HG03469 (cell line): ENCODE results near the gene ADAMTS19.
"Not testable (repeated sequence)": the region's sequence is repeated elsewhere in the genome, so short reads cannot be mapped to it uniquely, and the experiment has no call there.

Experiments
- ATAC-seq: cut with Tn5 transposase; IDR thresholded peaks from one replicate; pipeline ENCODE4 v1.9.1; 2021; ENCODE audit warnings: mild to moderate bottlenecking, moderate library complexity, moderate number of reproducible peaks; ENCODE audit not compliant: unreplicated experiment

The ADAMTS19 gene

GRCh38 chr5:129459777-129460671 is at the start of gene ADAMTS19:
Gene ADAMTS19 (plus strand): TSS chr5:129460298. CDS start chr5:129460392, 94 bp downstream.
- no peak for ATAC-seq

- ATAC-seq = no peak
These were observed 49.6 kb upstream of the ADAMTS19 start for GRCh38 chr5:129410488-129410887.

GRCh38 chr5:129412721-129413120 is 47.4 kb upstream of the ADAMTS19 start:
- ATAC-seq = no peak

- no peak for ATAC-seq
These were observed 46.5 kb upstream of the ADAMTS19 start for GRCh38 chr5:129413570-129413969.

- ATAC-seq = no peak
These were observed 40.8 kb upstream of the ADAMTS19 start for GRCh38 chr5:129419292-129419691.

GRCh38 chr5:129425031-129425430 is 35.1 kb upstream of the ADAMTS19 start:
- no peak for ATAC-seq

GRCh38 chr5:129426071-129426470 is 34.0 kb upstream of the ADAMTS19 start:
- ATAC-seq = no peak

GRCh38 chr5:129428636-129429035 is 31.5 kb upstream of the ADAMTS19 start:
- not testable (repeated sequence) for ATAC-seq

- no peak for ATAC-seq
These were observed 28.7 kb upstream of the ADAMTS19 start for GRCh38 chr5:129431406-129431805.

- ATAC-seq = no peak
These were observed 21.8 kb upstream of the ADAMTS19 start for GRCh38 chr5:129438322-129438721.

- no peak for ATAC-seq
These were observed 19.7 kb upstream of the ADAMTS19 start for GRCh38 chr5:129440424-129440823.

GRCh38 chr5:129441096-129441495 is 19.0 kb upstream of the ADAMTS19 start:
- ATAC-seq = no peak

- no peak for ATAC-seq
These were observed 14.7 kb upstream of the ADAMTS19 start for GRCh38 chr5:129445379-129445778.

GRCh38 chr5:129447968-129448367 is 12.1 kb upstream of the ADAMTS19 start:
- no peak for ATAC-seq

GRCh38 chr5:129448654-129449053 is 11.4 kb upstream of the ADAMTS19 start:
- ATAC-seq = no peak

- no peak for ATAC-seq
These were observed 5.6 kb upstream of the ADAMTS19 start for GRCh38 chr5:129454461-129454860.

- ATAC-seq = no peak
These were observed 685 bp upstream of the ADAMTS19 start for GRCh38 chr5:129459450-129459776.

- no peak for ATAC-seq
These were observed 506 bp downstream of the ADAMTS19 start for GRCh38 chr5:129460672-129460935.

GRCh38 chr5:129460936-129461710 is 1.0 kb downstream of the ADAMTS19 start:
- no peak for ATAC-seq

GRCh38 chr5:129461711-129462332 is 1.7 kb downstream of the ADAMTS19 start:
- peak; percentile 41 for ATAC-seq

- no peak for ATAC-seq
These were observed 5.8 kb downstream of the ADAMTS19 start for GRCh38 chr5:129465776-129466344.
